Ovary (tissue), 3 donors: ENCODE measurements around the gene TCF12.

Experiments
- POLR2A ChIP-seq: fragments of 450-650 bp; IDR thresholded peaks from one replicate; pipeline ENCODE4 v1.6.1; 2017; ENCODE audit warnings: antibody characterized with exemption, mild to moderate bottlenecking, moderate library complexity
- TF ChIP-seq, protein P1 (sequence below), 3 donors: fragments of 450-650 bp in 2 of 3; fragments of 200-600 bp in 1 of 3; IDR thresholded peaks; one replicate each; pipeline versions ENCODE4 v1.5.1 to v1.8.0; 2016 to 2022; ENCODE audit warnings: antibody characterized with exemption in 3 of 3, mild to moderate bottlenecking in 1 of 3
- donor health status: DM: no; HTN: no; CAD: no.

- no peak for TF ChIP-seq POLR2A
- TF ChIP-seq, protein P1, sequence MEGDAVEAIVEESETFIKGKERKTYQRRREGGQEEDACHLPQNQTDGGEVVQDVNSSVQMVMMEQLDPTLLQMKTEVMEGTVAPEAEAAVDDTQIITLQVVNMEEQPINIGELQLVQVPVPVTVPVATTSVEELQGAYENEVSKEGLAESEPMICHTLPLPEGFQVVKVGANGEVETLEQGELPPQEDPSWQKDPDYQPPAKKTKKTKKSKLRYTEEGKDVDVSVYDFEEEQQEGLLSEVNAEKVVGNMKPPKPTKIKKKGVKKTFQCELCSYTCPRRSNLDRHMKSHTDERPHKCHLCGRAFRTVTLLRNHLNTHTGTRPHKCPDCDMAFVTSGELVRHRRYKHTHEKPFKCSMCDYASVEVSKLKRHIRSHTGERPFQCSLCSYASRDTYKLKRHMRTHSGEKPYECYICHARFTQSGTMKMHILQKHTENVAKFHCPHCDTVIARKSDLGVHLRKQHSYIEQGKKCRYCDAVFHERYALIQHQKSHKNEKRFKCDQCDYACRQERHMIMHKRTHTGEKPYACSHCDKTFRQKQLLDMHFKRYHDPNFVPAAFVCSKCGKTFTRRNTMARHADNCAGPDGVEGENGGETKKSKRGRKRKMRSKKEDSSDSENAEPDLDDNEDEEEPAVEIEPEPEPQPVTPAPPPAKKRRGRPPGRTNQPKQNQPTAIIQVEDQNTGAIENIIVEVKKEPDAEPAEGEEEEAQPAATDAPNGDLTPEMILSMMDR (IDR thresholded peaks at IDR 0.05) = no peak
Measured at GRCh38 chr15:57339321-57339720, 420.9 kb downstream of the TCF12 start.
